ENCODE measurements around the gene PNMA6E. TPM values are rescaled to one million over a fixed set of nuclear protein-coding genes. Genes with fewer than 3 reads are reported as not detected.

The PNMA6E gene
- total and polyA plus RNA-seq, 9 of the 15 experiments (the other 6 are each of a cell fraction or from before 2014, with no cell fraction given): 0.03 TPM; not detected in 8

GRCh38 chrX:153433161-153433680, 32.1 kb upstream of the PNMA6E start:
- no peak for ATAC-seq

More at GRCh38 chrX:153433161-153433680, 32.1 kb upstream of the PNMA6E start:
- no peaks in the 10 kb centered on the region for H3K9me1 ChIP-seq (ENCODE audit: control insufficient read depth, insufficient read depth, low read length)
- CTCF ChIA-PET (ENCODE audit: low intra/inter-chr PET ratio): no interaction called here
- no TSS peak for BruUV-seq (replicated peaks)
- H3K4me2 ChIP-seq (ENCODE audit: insufficient read depth, low read length): no peak overlapping the region
- POLR2A ChIA-PET: interaction anchor here (0.8 kb wide), 1 partner anchor 17 kb away, joined by 5 read pairs; no protein-coding TSS in a partner anchor
- 11% methylated on average over 10 of the region's 12 CpGs for WGBS (ENCODE audit: insufficient coverage, low coverage, missing lambda C conversion rate)
- no peak overlapping the region for H3K9ac ChIP-seq (ENCODE audit: insufficient read depth in 1 of 2, low read depth in 2 of 2, low read length in 2 of 2)
- H3K4me1 ChIP-seq (replicated peaks in 1 of 2; ENCODE audit: control insufficient read depth in 2 of 2, insufficient read depth in 2 of 2, low read length in 2 of 2): no peaks in the 10 kb centered on the region; a peak in 1 of 5 replicates
- H3K9me3 ChIP-seq (replicated peaks; ENCODE audit: control insufficient read depth, insufficient read depth, low read depth, low read length): no peaks in the 10 kb centered on the region; the same call in 1 of the 2 replicates
- H4K20me1 ChIP-seq (replicated peaks; ENCODE audit: control insufficient read depth, insufficient read depth, low read length): no peaks in the 10 kb centered on the region
- no peak overlapping the region for H3K27ac ChIP-seq (ENCODE audit: extremely low read depth, low read depth, low read length)
- intact Hi-C loops (cut with micrococcal nuclease): loop anchor here (10.0 kb wide), 1 partner anchor 398 kb away; no protein-coding TSS in a partner anchor
- in situ Hi-C loops (cut with MboI): no loop called here
- no peak overlapping the region for H3K4me3 ChIP-seq
- FAIRE-seq (no peak), DNase-seq (ENCODE audit: extremely low read depth in 1 of 4, low spot score in 3 of 4) (no peak)
- H3K79me2 ChIP-seq (ENCODE audit: control insufficient read depth, insufficient read depth, low read length): no peaks in the 10 kb centered on the region
- peaks cover 7 to 15% of the 10 kb centered on the region in 2 experiments; a peak in 3 of 5 replicates for H3K27me3 ChIP-seq (ENCODE audit: control insufficient read depth in 2 of 2, insufficient read depth in 2 of 2, low read length in 2 of 2)
- no peak for TF ChIP-seq ZBTB2 (IDR thresholded peaks at IDR 0.05)
- TF ChIP-seq IRF1 (CRISPR knock-in tag; IDR thresholded peaks at IDR 0.05; ENCODE audit: borderline replicate concordance): no peak
- no peak for TF ChIP-seq ZNF174 (CRISPR knock-in tag; IDR thresholded peaks at IDR 0.05)
- TF ChIP-seq ZBTB17 (CRISPR knock-in tag; IDR thresholded peaks at IDR 0.05): no peak
- no peak for TF ChIP-seq TAF7 (tag; IDR thresholded peaks at IDR 0.05)
- TF ChIP-seq TBP (optimal IDR thresholded peaks at IDR 0.05; ENCODE audit: low read depth, low read length): no peak
- no peak for TF ChIP-seq E2F5 (CRISPR knock-in tag; IDR thresholded peaks at IDR 0.05)
- no peak for TF ChIP-seq TFAM (CRISPR knock-in tag; conservative IDR thresholded peaks at IDR 0.05)
- TF ChIP-seq NFE2L1 (tag; IDR thresholded peaks at IDR 0.05; ENCODE audit: borderline replicate concordance, low read depth): no peak
- no peak for TF ChIP-seq ZBTB9 (CRISPR knock-in tag; IDR thresholded peaks at IDR 0.05)
- TF ChIP-seq ZNF717 (CRISPR knock-in tag; IDR thresholded peaks at IDR 0.05): no peak
- TF ChIP-seq MED1 (CRISPR knock-in tag; IDR thresholded peaks at IDR 0.05; ENCODE audit: borderline replicate concordance): no peak
- no peaks in the 10 kb centered on the region for H3K36me3 ChIP-seq (ENCODE audit: control insufficient read depth, insufficient read depth, low read length)
- no peak overlapping the region for H2AFZ ChIP-seq (ENCODE audit: low read depth, low read length)

Data from K562 (cell line).